Upper lobe of left lung (tissue), 4 donors: ENCODE measurements around the gene DEFB132.

Experiments used
- POLR2A ChIP-seq, 4 donors: fragments of 450-650 bp; IDR thresholded peaks; one replicate each; pipeline ENCODE4 v1.5.1; 2016 to 2017; ENCODE audit warnings: antibody characterized with exemption in 4 of 4, mild to moderate bottlenecking in 2 of 4
- TF ChIP-seq, protein P1 (sequence below), 6 experiments: fragments of 450-650 bp in 4 of 6; fragments of 200-600 bp in 2 of 6; sonication (generic) in 2 of 6; IDR thresholded peaks; one replicate each; pipeline ENCODE4 v1.5.1; 2016 to 2019; ENCODE audit warnings: antibody characterized with exemption in 6 of 6

DNA sequence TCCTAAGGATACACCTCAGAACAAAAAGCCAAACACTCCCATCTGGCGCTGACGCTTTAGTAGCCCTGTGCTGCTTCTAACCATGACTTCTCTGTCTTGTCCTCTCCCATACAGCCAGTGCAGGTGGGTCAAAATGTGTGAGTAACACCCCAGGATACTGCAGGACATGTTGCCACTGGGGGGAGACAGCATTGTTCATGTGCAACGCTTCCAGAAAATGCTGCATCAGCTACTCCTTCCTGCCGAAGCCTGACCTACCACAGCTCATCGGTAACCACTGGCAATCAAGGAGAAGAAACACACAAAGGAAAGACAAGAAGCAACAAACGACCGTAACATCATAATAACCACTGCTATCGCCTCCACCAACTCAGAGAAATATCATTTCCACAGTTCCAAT is 1.4 kb downstream of the DEFB132 start:
- TF ChIP-seq, protein P1, sequence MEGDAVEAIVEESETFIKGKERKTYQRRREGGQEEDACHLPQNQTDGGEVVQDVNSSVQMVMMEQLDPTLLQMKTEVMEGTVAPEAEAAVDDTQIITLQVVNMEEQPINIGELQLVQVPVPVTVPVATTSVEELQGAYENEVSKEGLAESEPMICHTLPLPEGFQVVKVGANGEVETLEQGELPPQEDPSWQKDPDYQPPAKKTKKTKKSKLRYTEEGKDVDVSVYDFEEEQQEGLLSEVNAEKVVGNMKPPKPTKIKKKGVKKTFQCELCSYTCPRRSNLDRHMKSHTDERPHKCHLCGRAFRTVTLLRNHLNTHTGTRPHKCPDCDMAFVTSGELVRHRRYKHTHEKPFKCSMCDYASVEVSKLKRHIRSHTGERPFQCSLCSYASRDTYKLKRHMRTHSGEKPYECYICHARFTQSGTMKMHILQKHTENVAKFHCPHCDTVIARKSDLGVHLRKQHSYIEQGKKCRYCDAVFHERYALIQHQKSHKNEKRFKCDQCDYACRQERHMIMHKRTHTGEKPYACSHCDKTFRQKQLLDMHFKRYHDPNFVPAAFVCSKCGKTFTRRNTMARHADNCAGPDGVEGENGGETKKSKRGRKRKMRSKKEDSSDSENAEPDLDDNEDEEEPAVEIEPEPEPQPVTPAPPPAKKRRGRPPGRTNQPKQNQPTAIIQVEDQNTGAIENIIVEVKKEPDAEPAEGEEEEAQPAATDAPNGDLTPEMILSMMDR (IDR thresholded peaks at IDR 0.05) = peak in 1 of 6 experiments; percentile 13
- no peak for TF ChIP-seq POLR2A (IDR thresholded peaks at IDR 0.05)
